Measurements from ENCODE around the gene IFT57. TPM values are rescaled to one million over a fixed set of nuclear protein-coding genes. Genes with fewer than 3 reads are reported as not detected.

IFT57 gene
- 36.2 to 55.3 TPM (median 43.2 TPM) in 5 replicates for total RNA-seq (2022; extraction: Qiagen RNA extraction)

GRCh38 chr3:108221911-108222852, at the start of gene IFT57:
IFT57 (minus strand) TSS chr3:108222424; CDS start chr3:108222322, 102 bp downstream.

Other genes with a start within 250 kb of the IFT57 start
- gene CD47, start 131.4 kb downstream of the IFT57 start, total RNA-seq (2022; extraction: Qiagen RNA extraction), result 34.0 to 39.2 TPM (median 37.9 TPM) in 5 replicates
- 0.06 to 0.15 TPM (median 0.10 TPM) in 4 of 5 replicates, not detected in the other for gene HHLA2, start 74.1 kb upstream of the IFT57 start, total RNA-seq (2022; extraction: Qiagen RNA extraction)